Measurements from ENCODE around the gene P3R3URF. TPM values are rescaled to one million over a fixed set of nuclear protein-coding genes. Genes with fewer than 3 reads are reported as not detected.

P3R3URF gene
- total and polyA plus RNA-seq, 9 of the 15 experiments (the other 6 are each of a cell fraction or from before 2014, with no cell fraction given): not detected

DNA sequence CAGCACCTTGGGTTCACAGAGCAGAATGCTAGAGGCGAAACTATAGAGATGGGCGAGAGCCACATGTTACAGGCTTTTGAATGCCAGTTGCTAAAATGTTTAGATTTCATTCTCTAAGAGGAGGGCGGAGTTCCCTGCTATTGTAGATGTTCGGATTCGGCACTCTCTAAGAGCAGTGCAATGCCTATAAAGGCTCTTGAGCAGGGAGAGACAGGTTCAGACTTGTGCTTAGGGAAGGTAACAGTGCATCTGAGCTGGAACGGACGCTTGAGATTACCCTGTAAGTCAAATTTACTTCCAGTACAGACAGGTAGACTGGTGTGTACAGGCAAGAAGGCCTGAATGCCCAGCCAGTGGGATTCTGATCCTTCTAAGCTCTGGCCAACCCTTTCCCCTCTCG lies 42.2 kb upstream of the P3R3URF start:
- BruUV-seq (replicated peaks): no TSS peak
- H3K4me3 ChIP-seq: no peak overlapping the region
- ChIA-PET POLR2A (interaction anchor here (0.6 to 1.8 kb wide), 7 partner anchors 10 to 1021 kb away, joined by 3 to 6 read pairs (median 3); no protein-coding TSS in a partner anchor), CTCF (ENCODE audit: low intra/inter-chr PET ratio) (no interaction called here)
- no peaks in the 10 kb centered on the region for H3K27me3 ChIP-seq (ENCODE audit: control insufficient read depth in 2 of 2, insufficient read depth in 2 of 2, low read length in 2 of 2)
- WGBS (ENCODE audit: insufficient coverage, low coverage, missing lambda C conversion rate): 45% methylated on average over 8 of the region's 8 CpGs
- no peaks in the 10 kb centered on the region for H3K79me2 ChIP-seq (ENCODE audit: control insufficient read depth, insufficient read depth, low read length)
- no peak overlapping the region for H3K9ac ChIP-seq (ENCODE audit: insufficient read depth in 1 of 2, low read depth in 2 of 2, low read length in 2 of 2)
- intact Hi-C loops (cut with micrococcal nuclease): loop anchor here (5.0 kb wide), 1 partner anchor 996 kb away; no protein-coding TSS in a partner anchor
- H2AFZ ChIP-seq (ENCODE audit: low read depth, low read length): peak overlapping the region; percentile 35
- no peak for ATAC-seq
- peaks cover 0 to 5% of the 10 kb centered on the region in 2 experiments; a peak in 2 of 5 replicates for H3K4me1 ChIP-seq (replicated peaks in 1 of 2; ENCODE audit: control insufficient read depth in 2 of 2, insufficient read depth in 2 of 2, low read length in 2 of 2)
- in situ Hi-C loops (cut with MboI): no loop called here
- no peaks in the 10 kb centered on the region for H3K9me3 ChIP-seq (replicated peaks; ENCODE audit: control insufficient read depth, insufficient read depth, low read depth, low read length)
- no peak overlapping the region for H3K4me2 ChIP-seq (ENCODE audit: insufficient read depth, low read length)
- H3K36me3 ChIP-seq (ENCODE audit: control insufficient read depth, insufficient read depth, low read length): no peaks in the 10 kb centered on the region
- TF ChIP-seq ZSCAN29 (IDR thresholded peaks at IDR 0.05): no peak
- TF ChIP-seq SUPT5H (IDR thresholded peaks at IDR 0.05): no peak
- TF ChIP-seq, protein P1, sequence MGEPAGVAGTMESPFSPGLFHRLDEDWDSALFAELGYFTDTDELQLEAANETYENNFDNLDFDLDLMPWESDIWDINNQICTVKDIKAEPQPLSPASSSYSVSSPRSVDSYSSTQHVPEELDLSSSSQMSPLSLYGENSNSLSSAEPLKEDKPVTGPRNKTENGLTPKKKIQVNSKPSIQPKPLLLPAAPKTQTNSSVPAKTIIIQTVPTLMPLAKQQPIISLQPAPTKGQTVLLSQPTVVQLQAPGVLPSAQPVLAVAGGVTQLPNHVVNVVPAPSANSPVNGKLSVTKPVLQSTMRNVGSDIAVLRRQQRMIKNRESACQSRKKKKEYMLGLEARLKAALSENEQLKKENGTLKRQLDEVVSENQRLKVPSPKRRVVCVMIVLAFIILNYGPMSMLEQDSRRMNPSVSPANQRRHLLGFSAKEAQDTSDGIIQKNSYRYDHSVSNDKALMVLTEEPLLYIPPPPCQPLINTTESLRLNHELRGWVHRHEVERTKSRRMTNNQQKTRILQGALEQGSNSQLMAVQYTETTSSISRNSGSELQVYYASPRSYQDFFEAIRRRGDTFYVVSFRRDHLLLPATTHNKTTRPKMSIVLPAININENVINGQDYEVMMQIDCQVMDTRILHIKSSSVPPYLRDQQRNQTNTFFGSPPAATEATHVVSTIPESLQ (CRISPR knock-in tag; IDR thresholded peaks at IDR 0.05): no peak
- no peak for TF ChIP-seq ZNF239 (CRISPR knock-in tag; IDR thresholded peaks at IDR 0.05)
- H4K20me1 ChIP-seq (replicated peaks; ENCODE audit: control insufficient read depth, insufficient read depth, low read length): no peaks in the 10 kb centered on the region
- no peaks in the 10 kb centered on the region for H3K9me1 ChIP-seq (ENCODE audit: control insufficient read depth, insufficient read depth, low read length)
- no peak overlapping the region for H3K27ac ChIP-seq (ENCODE audit: extremely low read depth, low read depth, low read length)
- no peak for FAIRE-seq
- no peak for DNase-seq (ENCODE audit: extremely low read depth in 1 of 4, low spot score in 3 of 4)

DNA sequence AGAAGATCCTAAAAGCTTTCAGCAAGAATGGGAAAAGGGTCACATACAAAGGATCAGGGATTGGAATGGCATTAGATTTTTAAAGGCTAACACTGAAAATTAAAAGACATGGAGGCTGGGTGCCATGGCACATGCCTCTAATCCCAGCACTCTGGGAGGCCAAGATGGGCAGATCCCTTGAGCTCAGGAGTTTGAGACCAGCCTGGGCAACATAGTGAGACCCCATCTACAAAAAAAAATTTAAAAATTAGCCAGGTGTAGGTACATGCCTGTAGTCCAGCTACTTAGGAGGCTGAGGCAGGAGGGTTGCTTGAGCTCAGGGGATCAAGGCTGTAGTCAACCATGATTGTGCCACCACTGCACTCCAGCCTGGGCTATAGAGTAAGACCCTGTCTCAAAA lies 39.2 kb upstream of the P3R3URF start:
- ATAC-seq (no peak), FAIRE-seq (no peak), DNase-seq (ENCODE audit: extremely low read depth in 1 of 4, low spot score in 3 of 4) (no peak)
- Histone ChIP-seq H3K4me3 (no peak overlapping the region), H3K27me3 (ENCODE audit: control insufficient read depth in 2 of 2, insufficient read depth in 2 of 2, low read length in 2 of 2) (no peaks in the 10 kb centered on the region), H2AFZ (ENCODE audit: low read depth, low read length) (no peak overlapping the region), H3K9me1 (ENCODE audit: control insufficient read depth, insufficient read depth, low read length) (no peaks in the 10 kb centered on the region), H3K79me2 (ENCODE audit: control insufficient read depth, insufficient read depth, low read length) (no peaks in the 10 kb centered on the region), H3K9me3 (replicated peaks; ENCODE audit: control insufficient read depth, insufficient read depth, low read depth, low read length) (no peaks in the 10 kb centered on the region), H3K9ac (ENCODE audit: insufficient read depth in 1 of 2, low read depth in 2 of 2, low read length in 2 of 2) (no peak overlapping the region), H3K4me2 (ENCODE audit: insufficient read depth, low read length) (no peak overlapping the region), H4K20me1 (replicated peaks; ENCODE audit: control insufficient read depth, insufficient read depth, low read length) (no peaks in the 10 kb centered on the region), H3K27ac (ENCODE audit: extremely low read depth, low read depth, low read length) (no peak overlapping the region), H3K4me1 (replicated peaks in 1 of 2; ENCODE audit: control insufficient read depth in 2 of 2, insufficient read depth in 2 of 2, low read length in 2 of 2) (peaks cover 2 to 5% of the 10 kb centered on the region in 2 experiments; a peak in 2 of 5 replicates), H3K36me3 (ENCODE audit: control insufficient read depth, insufficient read depth, low read length) (no peaks in the 10 kb centered on the region)
- in situ Hi-C loops (cut with MboI): no loop called here
- ChIA-PET CTCF (ENCODE audit: low intra/inter-chr PET ratio) (no interaction called here), POLR2A (interaction anchor here (0.9 kb wide), 1 partner anchor 8 kb away, joined by 3 read pairs; no protein-coding TSS in a partner anchor)
- TF ChIP-seq ZNF57 (CRISPR knock-in tag; IDR thresholded peaks at IDR 0.05) (no peak), ZNF121 (CRISPR knock-in tag; conservative IDR thresholded peaks at IDR 0.05) (peak; percentile 86)
- BruUV-seq (replicated peaks): no TSS peak
- intact Hi-C loops (cut with micrococcal nuclease): loop anchor here (5.0 kb wide), 1 partner anchor 993 kb away; no protein-coding TSS in a partner anchor
